HepG2 (cell line): ENCODE results near the gene CCDC69. TPM values are rescaled to one million over a fixed set of nuclear protein-coding genes. Genes with fewer than 3 reads are reported as not detected.
A peak's percentile ranks its signal among the peaks of the same experiment; 100 is the strongest.
"Not testable (repeated sequence)": the region's sequence is repeated elsewhere in the genome, so short reads cannot be mapped to it uniquely, and the experiment has no call there.

Experiments used
- ATAC-seq: fragments of 200-7000 bp; cut with Tn5 transposase; 3 replicates; pipeline ENCODE4 v1.9.1; 2020; ENCODE audit warnings: mild to moderate bottlenecking, moderate library complexity
- BruUV-seq: library from RNA; stranded (reverse); fragments of 400-500 nt; replicated peaks from 2 replicates; lab custom pipeline; 2021; lab: Mats Ljungman, UMichigan
- CTCF ChIA-PET: fragments of 300-600 bp; formaldehyde crosslinking; extraction: SDS; loops from one replicate; lab custom pipeline; 2021; ENCODE audit warnings: low total read pairs, inconsistent platforms, low intra/inter-chr PET ratio; lab: Yijun Ruan, JAX
- POLR2A ChIA-PET: fragments of 350-600 bp; sonication (Branson Sonifier 250); formaldehyde crosslinking; loops from one replicate; lab custom pipeline; 2020; ENCODE audit warnings: antibody characterized with exemption, inconsistent platforms; lab: Yijun Ruan, JAX
- DNase-seq: peaks from one replicate; pipeline ENCODE4 v3.0.0-alpha.2; 2015; ENCODE audit warnings: low spot score
- FAIRE-seq: peaks from 3 replicates; lab custom pipeline; 2011; peaks lifted over from hg19 to GRCh38; lab: Jason Lieb, UNC
- H2AFZ ChIP-seq: one replicate; pipeline ENCODE4 v1.6.1; 2011; ENCODE audit warnings: low read length, inconsistent platforms
- H3K27ac ChIP-seq: fragments of 300-600 bp; 3 replicates; pipeline ENCODE4 v1.8.0; 2011; ENCODE audit warnings: mixed run types, mild to moderate bottlenecking, mixed read lengths, low read length, inconsistent platforms; ENCODE audit not compliant: insufficient read depth; ENCODE audit errors: extremely low read length
- H3K27me3 ChIP-seq, 2 experiments: fragments of 200-600 bp in 1 of 2; 2 replicates in 1 of 2; 3 replicates in 1 of 2; pipeline versions ENCODE4 v1.6.0 to v1.8.0; 2011; ENCODE audit warnings: low read length in 2 of 2, mild to moderate bottlenecking in 2 of 2, moderate library complexity in 2 of 2, inconsistent platforms in 1 of 2; ENCODE audit not compliant: insufficient read depth in 2 of 2, control insufficient read depth in 1 of 2
- H3K36me3 ChIP-seq, 2 experiments: fragments of 200-600 bp in 1 of 2; replicated peaks in 1 of 2; 2 replicates in 1 of 2; 3 replicates in 1 of 2; pipeline versions ENCODE4 v1.5.1 to v1.8.0; 2011; ENCODE audit warnings: low read length in 2 of 2, inconsistent platforms in 1 of 2; ENCODE audit not compliant: insufficient read depth in 2 of 2, control insufficient read depth in 1 of 2
- H3K4me1 ChIP-seq: 2 replicates; pipeline ENCODE4 v1.5.1; 2012; ENCODE audit warnings: low read length, inconsistent platforms; ENCODE audit not compliant: insufficient read depth
- H3K4me2 ChIP-seq: 2 replicates; pipeline ENCODE4 v1.6.0; 2011; ENCODE audit warnings: low read depth, low read length, inconsistent platforms
- H3K4me3 ChIP-seq, 3 experiments: fragments of 200-600 bp in 1 of 3; sonication (generic), shearing (Covaris generic) in 1 of 3; replicated peaks in 1 of 3; 2 replicates each; pipeline ENCODE4 v1.5.1; 2011 to 2016; ENCODE audit warnings: low read length in 3 of 3, inconsistent platforms in 2 of 3, low read depth in 2 of 3, mild to moderate bottlenecking in 2 of 3, control low read depth in 1 of 3, mixed read lengths in 1 of 3; ENCODE audit not compliant: insufficient read depth in 1 of 3
- H3K79me2 ChIP-seq: one replicate; pipeline ENCODE4 v1.6.1; 2011; ENCODE audit warnings: low read length, inconsistent platforms; ENCODE audit not compliant: insufficient read depth
- H3K9ac ChIP-seq: 2 replicates; pipeline ENCODE4 v1.6.0; 2011; ENCODE audit warnings: mild to moderate bottlenecking, low read depth, low read length, inconsistent platforms; ENCODE audit not compliant: insufficient read depth
- H3K9me3 ChIP-seq: 2 replicates; pipeline ENCODE4 v1.5.1; 2012; ENCODE audit warnings: mild to moderate bottlenecking, low read length
- H4K20me1 ChIP-seq: 2 replicates; pipeline ENCODE4 v1.6.0; 2011; ENCODE audit warnings: inconsistent platforms, mild to moderate bottlenecking, low read length, moderate library complexity; ENCODE audit not compliant: insufficient read depth
- CEBPG ChIP-seq: IDR thresholded peaks from 2 replicates; pipeline ENCODE4 v1.6.1; 2016
- MXI1 ChIP-seq: IDR thresholded peaks from 3 replicates; pipeline ENCODE4 v1.6.1; 2012; ENCODE audit warnings: low read depth, low read length, inconsistent platforms, borderline replicate concordance
- ZNF460 ChIP-seq: sonication (generic); formaldehyde crosslinking; IDR thresholded peaks from 2 replicates; pipeline ENCODE4 v1.5.1; 2020; ENCODE audit warnings: missing genetic modification reagents, mild to moderate bottlenecking, borderline replicate concordance
- WGBS: methylation state at CpG from one replicate; pipeline ENCODE4 v1.1.6; 2017; ENCODE audit warnings: low lambda C conversion rate; 5-methylcytosine and 5-hydroxymethylcytosine counted together
- in situ Hi-C: cut with HindIII; loops from 2 replicates; pipeline ENCODE4 v1.10.0; 2017; ENCODE audit warnings: low pct_unique_long_range_greater_than_20kb; ENCODE audit not compliant: extremely low pct_ligation_motif_present
- intact Hi-C: fragments of 100-400 bp; cut with micrococcal nuclease; formaldehyde crosslinking; loops from one replicate; pipeline ENCODE4 v1.10.0; 2022; ENCODE audit not compliant: unreplicated experiment
- polyA plus RNA-seq, 8 experiments: library from polyadenylated mRNA; depleted of rRNA in 3 of 8; stranded (reverse) in 7 of 8; unstranded in 1 of 8; fragments of >200 nt; fragmentation: Illumina TruSeq in 4 of 8; extraction: Trizol in 4 of 8; gene quantifications; 2 replicates each; pipeline versions ENCODE4 v1.2.1 to v1.2.3, GENCODE V29; 2011 to 2016; ENCODE audit warnings: low read depth in 4 of 8, missing spikeins in 1 of 8, mixed read lengths in 1 of 8; ENCODE audit not compliant: insufficient read depth in 1 of 8
- total RNA-seq, 5 experiments: library from RNA; depleted of rRNA; stranded (reverse); fragments of >200 nt; fragmentation: Illumina TruSeq; extraction: Trizol; gene quantifications; 2 replicates each; pipeline ENCODE4 v1.2.3, GENCODE V29; 2016; ENCODE audit warnings: low read depth in 1 of 5

CCDC69 gene
- total and polyA plus RNA-seq, 2 of the 13 experiments (the other 11 are each of a cell fraction or from before 2014, with no cell fraction given) = 12.2 to 45.2 TPM

DNA sequence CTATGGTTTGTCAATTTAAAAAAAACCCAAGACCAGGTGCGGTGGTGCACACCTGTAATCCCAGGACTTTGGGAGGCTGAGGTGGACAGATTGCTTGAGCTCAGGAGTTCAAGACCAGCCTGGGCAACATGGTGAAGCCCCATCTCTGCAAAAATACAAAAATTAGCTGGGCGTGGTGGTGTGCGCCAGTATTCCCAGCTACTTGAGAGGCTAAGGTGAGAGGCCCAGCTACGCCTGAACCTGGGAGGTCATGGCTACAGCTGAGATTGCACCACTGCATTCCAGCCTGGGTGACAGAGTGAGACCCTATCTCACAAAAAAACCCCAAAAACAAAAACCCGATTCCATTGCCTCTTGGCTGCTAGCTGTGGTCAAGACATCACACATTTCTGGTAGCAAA is 31.1 kb upstream of the CCDC69 start:
- TF ChIP-seq ZNF460 = peak; percentile 32; the same call in 1 of the 2 replicates
- H3K9ac ChIP-seq, ATAC-seq, H4K20me1 ChIP-seq, H3K27me3 ChIP-seq, H3K36me3 ChIP-seq, DNase-seq, BruUV-seq, H3K9me3 ChIP-seq, H3K27ac ChIP-seq, in situ Hi-C loops, CTCF ChIA-PET, H3K4me3 ChIP-seq, FAIRE-seq, H2AFZ ChIP-seq: not testable (repeated sequence)
- WGBS = 91% methylated on average over 4 of the region's 5 CpGs
- POLR2A ChIA-PET = interaction anchor here (1.8 kb wide), 1 partner anchor 31 kb away, joined by 5 read pairs; the partner anchor contains the start of gene CCDC69
- peaks cover 24% of the 10 kb centered on the region for H3K4me1 ChIP-seq
- H3K79me2 ChIP-seq = peaks cover 28% of the 10 kb centered on the region
- H3K4me2 ChIP-seq = peak overlapping the region; percentile 84
- intact Hi-C loops = loop anchor here (5.0 kb wide), 2 partner anchors 502 to 517 kb away; partner anchors contain the start of genes ATOX1 and G3BP1

GRCh38 chr5:151254556-151254955 is 30.7 kb upstream of the CCDC69 start:
- BruUV-seq = no TSS peak
- ChIA-PET CTCF (no interaction called here), POLR2A (interaction anchor here (1.8 kb wide), 1 partner anchor 31 kb away, joined by 5 read pairs; the partner anchor contains the start of gene CCDC69)
- H3K27ac ChIP-seq = no peak overlapping the region
- intact Hi-C loops = loop anchor here (5.0 kb wide), 2 partner anchors 503 to 518 kb away; partner anchors contain the start of genes ATOX1 and G3BP1
- H3K36me3 ChIP-seq = no peaks in the 10 kb centered on the region
- no peaks in the 10 kb centered on the region for H3K9me3 ChIP-seq
- peak; percentile 52 for FAIRE-seq
- 0 out of 6 replicates have a peak overlapping the region, but pooled peaks of 1 of the 3 experiments have one; percentile 84 for H3K4me3 ChIP-seq
- WGBS = 88% methylated on average over 1 of the region's 1 CpG
- H3K27me3 ChIP-seq = no peaks in the 10 kb centered on the region; a peak in 1 of 5 replicates
- H3K4me2 ChIP-seq = peak overlapping the region; percentile 84
- no peak for DNase-seq
- H3K79me2 ChIP-seq = peaks cover 31% of the 10 kb centered on the region
- no peak for TF ChIP-seq MXI1
- 0 out of 2 replicates have a peak, but pooled peaks have one; percentile 11 for TF ChIP-seq CEBPG (CRISPR knock-in tag)
- no peak overlapping the region for H2AFZ ChIP-seq
- in situ Hi-C loops = no loop called here
- peaks cover 29% of the 10 kb centered on the region for H3K4me1 ChIP-seq
- H3K9ac ChIP-seq = no peak overlapping the region
- ATAC-seq = no peak
- no peaks in the 10 kb centered on the region for H4K20me1 ChIP-seq
